Psoas muscle (tissue), 8 donors: ENCODE measurements around the gene PRRX2. TPM values are rescaled to one million over a fixed set of nuclear protein-coding genes. Genes with fewer than 3 reads are reported as not detected.

Experiments
- ATAC-seq, 4 donors: fragments of 200-7000 bp; cut with Tn5 transposase; one replicate each; pipeline ENCODE4 v1.9.1; 2020; ENCODE audit warnings: moderate library complexity in 3 of 4, mild to moderate bottlenecking in 2 of 4
- DNase-seq, 2 donors: peaks; one replicate each; pipeline ENCODE4 v3.0.0-alpha.2; 2020
- H3K27ac ChIP-seq: fragments of 200-600 bp; one replicate; pipeline ENCODE4 v1.8.0; 2022
- H3K27me3 ChIP-seq, 3 donors: fragments of 200-600 bp in 1 of 3; one replicate each; pipeline versions ENCODE4 v1.6.1 to v1.8.0; 2013 to 2022; ENCODE audit warnings: low read length in 2 of 3, mild to moderate bottlenecking in 2 of 3, moderate library complexity in 1 of 3; ENCODE audit not compliant: insufficient read depth in 3 of 3
- H3K36me3 ChIP-seq, 2 donors: fragments of 200-600 bp in 1 of 2; one replicate each; pipeline versions ENCODE4 v1.6.1 to v1.8.0; 2013 to 2022; ENCODE audit warnings: low read depth in 1 of 2, mild to moderate bottlenecking in 1 of 2, moderate library complexity in 1 of 2; ENCODE audit not compliant: insufficient read depth in 1 of 2
- H3K4me1 ChIP-seq: fragments of 200-600 bp; one replicate; pipeline ENCODE4 v1.8.0; 2022
- H3K4me3 ChIP-seq: fragments of 200-600 bp; one replicate; pipeline ENCODE4 v1.8.0; 2022; ENCODE audit warnings: mild to moderate bottlenecking
- H3K9me3 ChIP-seq: fragments of 200-600 bp; one replicate; pipeline ENCODE4 v1.8.0; 2022
- WGBS, 3 donors: extraction: QIAGEN DNeasy Blood & Tissue Kit; methylation state at CpG; one replicate each; pipeline versions ENCODE4 v1.1.6 to v1.1.7; 2013; 5-methylcytosine and 5-hydroxymethylcytosine counted together
- intact Hi-C, 2 donors: fragments of 100-400 bp; cut with DNase I; formaldehyde crosslinking; loops; one replicate each; pipeline versions ENCODE4 v1.11.0 to v1.14.2; 2022
- polyA plus RNA-seq, 3 donors: library from polyadenylated mRNA; stranded (reverse); fragments of 200-250 nt; gene quantifications; one replicate each; pipeline ENCODE4 v1.2.3, GENCODE V29; 2013
- total RNA-seq, 4 donors: library from RNA; stranded (reverse); fragmentation: NEBNext Ultra II Directional in 2 of 4; extraction: Animal tissue kit (Norgen Biotek cat#: 25700) in 2 of 4; gene quantifications; one replicate each; pipeline versions ENCODE4 v1.2.1 to v1.2.4, GENCODE V29; 2021 to 2023
- TF ChIP-seq, protein P1 (sequence below): fragments of 200-600 bp; IDR thresholded peaks from one replicate; pipeline ENCODE4 v1.8.0; 2022; ENCODE audit warnings: antibody characterized with exemption
- donor health status: healthy with polysubstance abuse.
- donor health status: DM: no; HTN: no; CAD: no; lungs with moderate emphysema.
- donor health status: Bipolar disorder and iron deficiency.
- donor health status: healthy.
- donor health status: DM: yes; HTN: yes; CAD: no.
- donor health status: DM: no; HTN: no; CAD: no.
- donor health status: DM: no; HTN: no; CAD: no.
- donor health status: DM: yes; HTN: yes; CAD: no.

PRRX2 gene
- total and polyA plus RNA-seq, 7 donors, result 0.03 to 1.1 (median 0.49) TPM

GRCh38 chr9:129765764-129766317, 100.4 kb downstream of the PRRX2 start:
- 77 to 86% (median 86%) methylated on average over 4 of the region's 4 CpGs for WGBS, 3 donors

GRCh38 chr9:129768486-129768885, 103.0 kb downstream of the PRRX2 start:
- no peak overlapping the region for H3K27ac ChIP-seq
- TF ChIP-seq, protein P1, sequence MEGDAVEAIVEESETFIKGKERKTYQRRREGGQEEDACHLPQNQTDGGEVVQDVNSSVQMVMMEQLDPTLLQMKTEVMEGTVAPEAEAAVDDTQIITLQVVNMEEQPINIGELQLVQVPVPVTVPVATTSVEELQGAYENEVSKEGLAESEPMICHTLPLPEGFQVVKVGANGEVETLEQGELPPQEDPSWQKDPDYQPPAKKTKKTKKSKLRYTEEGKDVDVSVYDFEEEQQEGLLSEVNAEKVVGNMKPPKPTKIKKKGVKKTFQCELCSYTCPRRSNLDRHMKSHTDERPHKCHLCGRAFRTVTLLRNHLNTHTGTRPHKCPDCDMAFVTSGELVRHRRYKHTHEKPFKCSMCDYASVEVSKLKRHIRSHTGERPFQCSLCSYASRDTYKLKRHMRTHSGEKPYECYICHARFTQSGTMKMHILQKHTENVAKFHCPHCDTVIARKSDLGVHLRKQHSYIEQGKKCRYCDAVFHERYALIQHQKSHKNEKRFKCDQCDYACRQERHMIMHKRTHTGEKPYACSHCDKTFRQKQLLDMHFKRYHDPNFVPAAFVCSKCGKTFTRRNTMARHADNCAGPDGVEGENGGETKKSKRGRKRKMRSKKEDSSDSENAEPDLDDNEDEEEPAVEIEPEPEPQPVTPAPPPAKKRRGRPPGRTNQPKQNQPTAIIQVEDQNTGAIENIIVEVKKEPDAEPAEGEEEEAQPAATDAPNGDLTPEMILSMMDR, result no peak
- intact Hi-C loops, result no loop called here
- H3K27me3 ChIP-seq, result peaks cover 0 to 3% (median 0%) of the 10 kb centered on the region in 3 donors
- WGBS, 3 donors, result 93 to 95% (median 94%) methylated on average over 6 of the region's 6 CpGs
- no peaks in the 10 kb centered on the region for H3K9me3 ChIP-seq
- DNase-seq (no peak), ATAC-seq (no peak)
- H3K36me3 ChIP-seq, result no peaks in the 10 kb centered on the region
- no peak overlapping the region for H3K4me3 ChIP-seq
- H3K4me1 ChIP-seq, result no peaks in the 10 kb centered on the region

More at GRCh38 chr9:129765764-129766317, 100.4 kb downstream of the PRRX2 start:
- H3K27me3 ChIP-seq, result no peaks in the 10 kb centered on the region
- H3K27ac ChIP-seq, result no peak overlapping the region
- H3K4me3 ChIP-seq, result no peak overlapping the region
- no peaks in the 10 kb centered on the region for H3K9me3 ChIP-seq
- DNase-seq (no peak), ATAC-seq (no peak)
- intact Hi-C loops, result no loop called here
- no peaks in the 10 kb centered on the region for H3K4me1 ChIP-seq
- no peaks in the 10 kb centered on the region for H3K36me3 ChIP-seq
- TF ChIP-seq, protein P1, result no peak

- no peaks in the 10 kb centered on the region for H3K4me1 ChIP-seq
- DNase-seq (no peak), ATAC-seq (no peak)
- intact Hi-C loops, result no loop called here
- 79 to 87% (median 81%) methylated on average over 5 of the region's 5 CpGs for WGBS, 3 donors
- no peaks in the 10 kb centered on the region for H3K36me3 ChIP-seq
- H3K27me3 ChIP-seq, result peaks cover 0 to 5% (median 0%) of the 10 kb centered on the region in 3 donors
- TF ChIP-seq, protein P1, result no peak
- H3K9me3 ChIP-seq, result no peaks in the 10 kb centered on the region
- no peak overlapping the region for H3K4me3 ChIP-seq
- H3K27ac ChIP-seq, result no peak overlapping the region
Observed at GRCh38 chr9:129769669-129770068, 104.2 kb downstream of the PRRX2 start.

GRCh38 chr9:129770741-129771140, 105.3 kb downstream of the PRRX2 start:
- Histone ChIP-seq H3K27ac (no peak overlapping the region), H3K4me1 (no peaks in the 10 kb centered on the region), H3K27me3 (peaks cover 0 to 14% (median 0%) of the 10 kb centered on the region in 3 donors), H3K4me3 (no peak overlapping the region), H3K36me3 (no peaks in the 10 kb centered on the region), H3K9me3 (no peaks in the 10 kb centered on the region)
- TF ChIP-seq, protein P1, result no peak
- no peak for DNase-seq
- ATAC-seq, result no peak
- WGBS, 3 donors, result 75 to 77% (median 76%) methylated on average over 5 of the region's 5 CpGs
- intact Hi-C loops, result no loop called here

Other genes with a start within 250 kb of the PRRX2 start
- gene C9orf50, start 44.5 kb upstream of the PRRX2 start, total RNA-seq, result not detected
- not detected for gene C9orf50, start 44.5 kb upstream of the PRRX2 start, polyA plus RNA-seq
- 10 to 100 TPM; 67.5 to 98.2 (median 72.0) TPM for gene NTMT1, start 39.5 kb upstream of the PRRX2 start, total RNA-seq
- gene NTMT1, start 39.5 kb upstream of the PRRX2 start, polyA plus RNA-seq, result 100 to 1,000 TPM in 2 of 3 donors, 10 to 100 TPM in 1; 92.9 to 178 (median 112) TPM
- 10 to 100 TPM in 1 of 4 donors, 1 to 10 TPM in 3; 6.3 to 11.9 (median 8.6) TPM for gene ASB6, start 23.5 kb upstream of the PRRX2 start, total RNA-seq
- 10 to 100 TPM in 2 of 3 donors, 1 to 10 TPM in 1; 8.0 to 20.2 (median 14.9) TPM for gene ASB6, start 23.5 kb upstream of the PRRX2 start, polyA plus RNA-seq
- under 1 TPM; 0.32 to 0.67 (median 0.50) TPM for gene PTGES, start 87.4 kb downstream of the PRRX2 start, total RNA-seq
- gene PTGES, start 87.4 kb downstream of the PRRX2 start, polyA plus RNA-seq, result under 1 TPM; 0.32 to 0.68 (median 0.40) TPM
- gene TOR1B, start 137.5 kb downstream of the PRRX2 start, total RNA-seq, result 10 to 100 TPM; 13.5 to 15.9 (median 14.3) TPM
- gene TOR1B, start 137.5 kb downstream of the PRRX2 start, polyA plus RNA-seq, result 10 to 100 TPM; 13.0 to 30.1 (median 15.9) TPM
- gene TOR1A, start 158.5 kb downstream of the PRRX2 start, total RNA-seq, result 10 to 100 TPM; 10.4 to 18.5 (median 12.9) TPM
- gene TOR1A, start 158.5 kb downstream of the PRRX2 start, polyA plus RNA-seq, result 10 to 100 TPM; 17.9 to 25.4 (median 24.0) TPM
- 10 to 100 TPM; 37.1 to 53.2 (median 44.5) TPM for gene C9orf78, start 169.6 kb downstream of the PRRX2 start, total RNA-seq
- 100 to 1,000 TPM in 1 of 3 donors, 10 to 100 TPM in 2; 73.0 to 157 (median 98.0) TPM for gene C9orf78, start 169.6 kb downstream of the PRRX2 start, polyA plus RNA-seq
- gene USP20, start 169.8 kb downstream of the PRRX2 start, total RNA-seq, result 10 to 100 TPM; 12.6 to 18.4 (median 16.5) TPM
- 10 to 100 TPM in 2 of 3 donors, 1 to 10 TPM in 1; 9.5 to 16.2 (median 11.1) TPM for gene USP20, start 169.8 kb downstream of the PRRX2 start, polyA plus RNA-seq